HepG2 (cell line): ENCODE data around the gene VWCE. TPM values are rescaled to one million over a fixed set of nuclear protein-coding genes. Genes with fewer than 3 reads are reported as not detected.

Experiments
- CTCF ChIP-seq: sonication (generic); formaldehyde crosslinking; IDR thresholded peaks from 2 replicates; pipeline ENCODE4 v1.5.0; 2020; ENCODE audit warnings: mild to moderate bottlenecking, missing genetic modification reagents, moderate library complexity
- ETV5 ChIP-seq: IDR thresholded peaks from 2 replicates; pipeline ENCODE4 v1.6.1; 2018; ENCODE audit warnings: missing biosample characterization, missing genetic modification reagents, inconsistent platforms, borderline replicate concordance
- GABPA ChIP-seq, 2 experiments: IDR thresholded peaks; 2 replicates each; pipeline ENCODE4 v1.6.1; 2011 to 2016; ENCODE audit warnings: low read depth in 2 of 2, low read length in 1 of 2, missing biosample characterization in 1 of 2, missing genetic modification characterization in 1 of 2
- HCFC1 ChIP-seq: fragments of 150-350 bp; IDR thresholded peaks from 2 replicates; pipeline ENCODE4 v1.6.1; 2014; ENCODE audit warnings: low read depth, low read length
- HNRNPUL1 ChIP-seq: fragments of 200-400 bp; formaldehyde crosslinking; IDR thresholded peaks from 2 replicates; pipeline ENCODE4 v1.6.1; 2017; ENCODE audit warnings: low read depth, mild to moderate bottlenecking, low read length, moderate library complexity
- JDP2 ChIP-seq: sonication (generic); formaldehyde crosslinking; IDR thresholded peaks from 2 replicates; pipeline ENCODE4 v1.8.1; 2022; ENCODE audit warnings: missing genetic modification reagents, borderline replicate concordance
- KAT8 ChIP-seq: IDR thresholded peaks from 2 replicates; pipeline ENCODE4 v1.6.1; 2016; ENCODE audit warnings: missing genetic modification reagents, missing compliant biosample characterization
- KLF15 ChIP-seq: sonication (generic); formaldehyde crosslinking; IDR thresholded peaks from 2 replicates; pipeline ENCODE4 v1.8.1; 2023; ENCODE audit warnings: borderline replicate concordance, mild to moderate bottlenecking, inconsistent platforms, missing genetic modification reagents, mixed read lengths
- MATR3 ChIP-seq: sonication (generic); formaldehyde crosslinking; IDR thresholded peaks from 2 replicates; pipeline ENCODE4 v1.4.0; 2020; ENCODE audit warnings: missing genetic modification reagents
- MTA1 ChIP-seq: sonication (generic); formaldehyde crosslinking; IDR thresholded peaks from 2 replicates; pipeline ENCODE4 v1.4.0; 2020; ENCODE audit warnings: missing genetic modification reagents, mild to moderate bottlenecking, borderline replicate concordance
- POLR2AphosphoS2 ChIP-seq: IDR thresholded peaks from 2 replicates; pipeline ENCODE4 v1.6.1; 2011; ENCODE audit warnings: low read depth, low read length, improper control_type of control experiment
- RBAK ChIP-seq: sonication (generic); formaldehyde crosslinking; IDR thresholded peaks from 2 replicates; pipeline ENCODE4 v1.5.1; 2020; ENCODE audit warnings: mild to moderate bottlenecking, missing genetic modification reagents
- RFX3 ChIP-seq: IDR thresholded peaks from 2 replicates; pipeline ENCODE4 v1.6.1; 2016; ENCODE audit warnings: missing biosample characterization, missing genetic modification reagents
- SIX1 ChIP-seq: sonication (generic); formaldehyde crosslinking; IDR thresholded peaks from 2 replicates; pipeline ENCODE4 v1.4.0; 2020; ENCODE audit warnings: missing genetic modification reagents, borderline replicate concordance
- ZFP82 ChIP-seq: sonication (generic); formaldehyde crosslinking; IDR thresholded peaks from 2 replicates; pipeline ENCODE4 v1.5.1; 2020; ENCODE audit warnings: mild to moderate bottlenecking, missing genetic modification reagents, borderline replicate concordance
- ZNF317 ChIP-seq: sonication (generic); formaldehyde crosslinking; IDR thresholded peaks from 2 replicates; pipeline ENCODE4 v1.5.0; 2020; ENCODE audit warnings: mild to moderate bottlenecking, missing genetic modification reagents
- ZNF569 ChIP-seq: sonication (generic); formaldehyde crosslinking; IDR thresholded peaks from 2 replicates; pipeline ENCODE4 v1.5.0; 2020; ENCODE audit warnings: mild to moderate bottlenecking, missing genetic modification reagents, moderate library complexity, borderline replicate concordance
- ZNF597 ChIP-seq: sonication (generic); formaldehyde crosslinking; IDR thresholded peaks from 2 replicates; pipeline ENCODE4 v1.5.0; 2020; ENCODE audit warnings: missing genetic modification reagents
- ZNF609 ChIP-seq: sonication (generic); formaldehyde crosslinking; IDR thresholded peaks from 2 replicates; pipeline ENCODE4 v1.4.0; 2020; ENCODE audit warnings: mild to moderate bottlenecking, missing genetic modification reagents, borderline replicate concordance
- ZNF629 ChIP-seq: sonication (generic); formaldehyde crosslinking; conservative IDR thresholded peaks from 2 replicates; pipeline ENCODE4 v1.5.0; 2020; ENCODE audit warnings: missing genetic modification reagents
- ZNF781 ChIP-seq: sonication (generic); formaldehyde crosslinking; IDR thresholded peaks from 2 replicates; pipeline ENCODE4 v1.5.1; 2020; ENCODE audit warnings: borderline replicate concordance, mild to moderate bottlenecking, missing genetic modification reagents; ENCODE audit errors: not compliant biosample characterization
- ZSCAN25 ChIP-seq: sonication (generic); formaldehyde crosslinking; IDR thresholded peaks from 2 replicates; pipeline ENCODE4 v1.8.0; 2022; ENCODE audit warnings: mild to moderate bottlenecking, missing genetic modification reagents
- polyA plus RNA-seq, 8 experiments: library from polyadenylated mRNA; depleted of rRNA in 3 of 8; stranded (reverse) in 7 of 8; unstranded in 1 of 8; fragments of >200 nt; fragmentation: Illumina TruSeq in 4 of 8; extraction: Trizol in 4 of 8; gene quantifications; 2 replicates each; pipeline versions ENCODE4 v1.2.1 to v1.2.3, GENCODE V29; 2011 to 2016; ENCODE audit warnings: low read depth in 4 of 8, missing spikeins in 1 of 8, mixed read lengths in 1 of 8; ENCODE audit not compliant: insufficient read depth in 1 of 8
- total RNA-seq, 5 experiments: library from RNA; depleted of rRNA; stranded (reverse); fragments of >200 nt; fragmentation: Illumina TruSeq; extraction: Trizol; gene quantifications; 2 replicates each; pipeline ENCODE4 v1.2.3, GENCODE V29; 2016; ENCODE audit warnings: low read depth in 1 of 5

The VWCE gene
- total and polyA plus RNA-seq, 2 of the 13 experiments (the other 11 are each of a cell fraction or from before 2014, with no cell fraction given), result 27.6 to 58.3 TPM

- peak; percentile 24; the same call in 1 of the 2 replicates for TF ChIP-seq ZNF609
- no peak for TF ChIP-seq POLR2AphosphoS2
- TF ChIP-seq RBAK (CRISPR knock-in tag), result no peak; the same call in 1 of the 2 replicates
- no peak for TF ChIP-seq MATR3 (CRISPR knock-in tag)
- peak; percentile 94 for TF ChIP-seq ZFP82 (CRISPR knock-in tag)
- TF ChIP-seq GABPA (IDR thresholded peaks at IDR 0.05; ENCODE audit: low read depth, low read length), result no peak
- peak; percentile 60 for TF ChIP-seq GABPA (CRISPR knock-in tag; IDR thresholded peaks at IDR 0.05; ENCODE audit: low read depth)
- 0 out of 2 replicates have a peak, but pooled peaks have one; percentile 55 for TF ChIP-seq KAT8
- no peak for TF ChIP-seq ZSCAN25 (CRISPR knock-in tag)
- TF ChIP-seq ZNF629 (CRISPR knock-in tag), result no peak
- TF ChIP-seq SIX1 (CRISPR knock-in tag), result no peak
- peak; percentile 48; the same call in 1 of the 2 replicates for TF ChIP-seq ZNF317 (CRISPR knock-in tag)
- TF ChIP-seq HNRNPUL1, result no peak
- TF ChIP-seq RFX3, result no peak
- no peak; the same call in 1 of the 2 replicates for TF ChIP-seq MTA1 (CRISPR knock-in tag)
- TF ChIP-seq HCFC1, result no peak
- TF ChIP-seq CTCF (CRISPR knock-in tag), result peak; percentile 65
- no peak; the same call in 1 of the 2 replicates for TF ChIP-seq JDP2 (CRISPR knock-in tag)
- no peak for TF ChIP-seq ZNF597 (CRISPR knock-in tag)
- peak; percentile 76 for TF ChIP-seq ZNF781
- TF ChIP-seq ETV5 (CRISPR knock-in tag), result peak; percentile 75
- TF ChIP-seq ZNF569, result no peak
- no peak for TF ChIP-seq KLF15 (CRISPR knock-in tag)
These were observed at the start of gene VWCE (continued) for GRCh38 chr11:61294717-61295595.
